BLaER1 treated with 17β-estradiol and CSF1 and Interleukin-3, amounts not matched to agents 10 nM and 100 nM (cell line): Measurements from ENCODE around the gene TAGLN.
"Not testable (repeated sequence)": the region's sequence is repeated elsewhere in the genome, so short reads cannot be mapped to it uniquely, and the experiment has no call there.

Experiments
- H3K27ac ChIP-seq, 11 experiments: shearing (Covaris generic); formaldehyde crosslinking; 2 replicates each; pipeline ENCODE4 v1.8.1; 2022
- H3K27me3 ChIP-seq, 11 experiments: shearing (Covaris generic); formaldehyde crosslinking; 2 replicates each; pipeline ENCODE4 v1.8.1; 2022
- H3K36me3 ChIP-seq, 11 experiments: shearing (Covaris generic); formaldehyde crosslinking; 2 replicates each; pipeline ENCODE4 v1.8.1; 2022
- H3K4me1 ChIP-seq, 10 experiments: shearing (Covaris generic); formaldehyde crosslinking; 2 replicates each; pipeline ENCODE4 v1.8.1; 2022
- H3K4me2 ChIP-seq, 11 experiments: shearing (Covaris generic); formaldehyde crosslinking; 2 replicates each; pipeline ENCODE4 v1.8.1; 2022
- H3K4me3 ChIP-seq, 10 experiments: shearing (Covaris generic); formaldehyde crosslinking; 2 replicates each; pipeline ENCODE4 v1.8.1; 2022
- H3K9ac ChIP-seq, 11 experiments: shearing (Covaris generic); formaldehyde crosslinking; 2 replicates each; pipeline ENCODE4 v1.8.1; 2022
- H3K9me3 ChIP-seq, 11 experiments: shearing (Covaris generic); formaldehyde crosslinking; replicated peaks in 1 of 11; 2 replicates each; pipeline ENCODE4 v1.8.1; 2022
- H4K20me1 ChIP-seq, 11 experiments: shearing (Covaris generic); formaldehyde crosslinking; 2 replicates each; pipeline ENCODE4 v1.8.1; 2022
- Cebpa-rat ChIP-seq, 11 experiments: shearing (Covaris generic); IDR thresholded peaks; 2 replicates each; pipeline ENCODE4 v1.8.1; 2022

TAGLN gene

DNA sequence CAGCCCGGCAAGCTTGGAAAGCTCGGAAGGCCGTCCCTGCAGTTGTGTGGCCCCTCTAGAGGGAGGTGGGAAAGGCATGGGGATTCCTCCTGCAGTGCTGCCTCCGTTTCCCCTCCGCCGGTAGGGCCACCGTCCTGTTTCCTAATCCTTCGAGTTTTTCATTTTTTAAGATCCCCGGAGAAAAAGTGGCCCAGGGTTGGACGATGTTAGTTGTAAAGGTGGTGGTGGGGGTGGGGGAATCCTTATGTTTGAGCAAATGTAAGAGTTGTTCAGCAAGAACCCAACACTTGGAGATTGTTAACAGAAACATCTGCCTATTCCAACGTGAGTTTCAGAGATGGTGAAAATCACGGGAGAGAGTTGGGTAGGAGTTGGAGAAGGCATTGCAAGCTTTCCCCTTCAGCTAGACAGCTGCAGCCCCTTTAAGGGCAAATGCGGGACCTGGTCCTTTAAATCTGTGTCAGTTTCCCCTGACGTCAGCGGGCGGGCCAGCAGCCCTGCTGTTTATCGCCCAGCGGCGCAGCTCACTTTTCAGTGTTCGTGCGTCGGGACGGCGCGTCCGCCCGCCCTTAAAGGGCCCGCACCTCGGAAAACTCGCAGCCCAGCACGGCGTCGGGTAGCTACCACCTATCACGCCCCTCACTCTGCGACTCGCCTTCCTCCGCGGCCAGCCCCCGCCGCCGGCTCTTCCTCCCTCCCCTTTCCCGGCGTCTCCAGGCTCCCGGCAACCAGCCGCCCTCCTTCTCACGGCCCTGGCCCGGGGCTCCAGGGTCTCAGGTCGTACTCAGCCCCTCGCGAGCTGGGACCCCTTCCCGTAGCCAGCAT is 20.7 kb upstream of the TAGLN start, which contains the start of gene SIDT2:
Gene SIDT2, plus strand, starts transcription at position 534 of the 825 bp plus-strand sequence. CDS start 521 bp downstream, outside the sequence.
- peaks cover 35 to 48% (median 42%) of the 10 kb centered on the region in 10 experiments for H3K4me1 ChIP-seq
- peak within 1 kb of the TSS; percentile 83 to 95 (median 87) for H3K9ac ChIP-seq
- H3K27ac ChIP-seq, result peak within 1 kb of the TSS; percentile 76 to 88 (median 87)
- no peak for TF ChIP-seq Cebpa-rat (IDR thresholded peaks at IDR 0.05)
- no peaks in the 10 kb centered on the region for H3K27me3 ChIP-seq
- H3K36me3 ChIP-seq, result peaks cover 8 to 29% (median 20%) of the 10 kb centered on the region in 11 experiments; a peak in 18 of 22 replicates
- peaks cover 0 to 4% (median 0%) of the 10 kb centered on the region in 11 experiments; a peak in 7 of 22 replicates for H4K20me1 ChIP-seq
- peak within 1 kb of the TSS; percentile 70 to 86 (median 76) for H3K4me3 ChIP-seq
- no peaks in the 10 kb centered on the region for H3K9me3 ChIP-seq
- H3K4me2 ChIP-seq, result peak within 1 kb of the TSS; percentile 94 to 99 (median 97)

GRCh38 chr11:117179048-117179999 is 19.8 kb upstream of the TAGLN start:
- TF ChIP-seq Cebpa-rat (IDR thresholded peaks at IDR 0.05), result no peak
- Histone ChIP-seq H3K36me3 (peaks cover 8 to 38% (median 28%) of the 10 kb centered on the region in 11 experiments; a peak in 18 of 22 replicates), H3K27ac (peak overlapping the region; percentile 76 to 88 (median 87)), H3K27me3 (no peaks in the 10 kb centered on the region), H3K4me3 (peak overlapping the region; percentile 70 to 86 (median 76)), H3K4me1 (peaks cover 30 to 48% (median 42%) of the 10 kb centered on the region in 10 experiments), H3K9me3 (no peaks in the 10 kb centered on the region), H4K20me1 (no peaks in the 10 kb centered on the region; a peak in 4 of 22 replicates), H3K4me2 (peak overlapping the region; percentile 94 to 99 (median 97)), H3K9ac (peak overlapping the region; percentile 83 to 95 (median 87))

DNA sequence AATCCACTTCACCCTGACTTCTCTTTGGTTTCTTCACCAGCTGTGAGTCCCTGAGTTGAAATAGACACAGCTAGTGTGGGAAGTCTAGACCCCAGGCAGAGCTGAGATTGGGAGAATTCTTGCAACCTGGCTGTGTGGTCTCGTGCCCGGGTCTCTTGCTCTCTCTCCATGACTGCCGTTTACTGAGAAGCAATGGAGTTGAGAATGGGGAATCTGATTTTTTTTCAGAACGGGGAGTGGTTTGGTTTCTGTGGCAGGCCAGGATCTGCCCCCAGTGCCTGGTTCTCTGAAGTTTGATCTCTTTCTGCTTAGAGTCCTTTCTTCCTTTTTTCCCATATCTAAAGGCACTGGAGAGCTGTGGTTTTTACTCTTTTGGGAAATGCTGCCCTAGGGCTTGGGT is 19.1 kb upstream of the TAGLN start:
- Histone ChIP-seq H3K4me2 (peak overlapping the region; percentile 94 to 99 (median 97)), H4K20me1 (no peaks in the 10 kb centered on the region; a peak in 3 of 22 replicates), H3K27ac (peak overlapping the region; percentile 76 to 88 (median 87)), H3K4me3 (peak overlapping the region; percentile 70 to 86 (median 76)), H3K9me3 (no peaks in the 10 kb centered on the region), H3K4me1 (peaks cover 35 to 54% (median 42%) of the 10 kb centered on the region in 10 experiments), H3K36me3 (peaks cover 8 to 42% (median 30%) of the 10 kb centered on the region in 11 experiments; a peak in 18 of 22 replicates), H3K9ac (peak overlapping the region; percentile 83 to 95 (median 87)), H3K27me3 (no peaks in the 10 kb centered on the region)
- TF ChIP-seq Cebpa-rat (IDR thresholded peaks at IDR 0.05), result no peak

DNA sequence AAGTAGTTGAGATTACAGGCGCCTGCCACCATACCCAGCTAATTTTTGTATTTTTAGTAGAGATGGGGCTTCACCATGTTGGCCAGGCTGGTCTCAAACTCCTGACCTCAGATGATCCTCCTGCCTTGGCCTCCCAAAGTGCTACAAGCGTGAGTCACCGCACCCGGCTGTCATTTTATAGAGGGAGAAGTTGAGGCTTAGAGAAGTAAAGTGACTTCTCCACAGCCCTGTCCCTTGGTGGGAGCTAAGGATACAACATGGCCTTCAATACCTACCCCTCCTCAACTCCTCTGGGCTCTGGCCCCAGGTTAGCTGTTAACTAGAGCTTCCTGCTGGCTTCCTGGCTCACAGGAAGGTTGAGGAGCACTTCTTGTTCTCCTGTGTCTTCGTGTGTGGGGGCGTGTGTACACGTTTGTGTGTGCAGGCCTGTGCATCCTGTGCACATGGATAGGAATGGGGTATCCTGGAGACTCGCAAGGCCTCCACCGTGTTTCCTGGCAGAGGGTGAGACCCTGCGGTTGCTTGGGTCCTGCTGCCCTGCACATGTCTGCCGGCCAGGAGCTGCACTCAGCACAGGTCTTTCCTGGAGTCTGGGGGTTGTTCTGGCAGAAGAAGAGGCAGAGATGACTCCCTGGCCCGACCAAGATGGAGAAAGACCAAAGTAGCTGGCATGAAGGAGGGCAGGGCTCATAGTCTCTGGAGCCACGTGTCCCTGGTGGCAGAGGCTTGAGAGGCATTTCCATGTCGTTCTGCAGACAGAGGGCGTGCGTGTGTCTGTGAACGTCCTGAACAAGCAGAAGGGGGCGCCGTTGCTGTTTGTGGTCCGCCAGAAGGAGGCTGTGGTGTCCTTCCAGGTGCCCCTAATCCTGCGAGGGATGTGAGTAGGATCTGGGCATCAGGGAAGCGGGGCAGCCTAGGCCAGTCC is 18.2 kb upstream of the TAGLN start:
- Histone ChIP-seq H4K20me1 (no peaks in the 10 kb centered on the region; a peak in 2 of 22 replicates), H3K4me1 (peaks cover 42 to 63% (median 50%) of the 10 kb centered on the region in 10 experiments), H3K9me3 (no peaks in the 10 kb centered on the region), H3K27ac (peak overlapping the region; percentile 76 to 88 (median 87); a peak in 21 of 22 replicates), H3K4me2 (peak overlapping the region; percentile 94 to 99 (median 97)), H3K36me3 (peaks cover 8 to 38% (median 30%) of the 10 kb centered on the region in 11 experiments; a peak in 18 of 22 replicates), H3K9ac (peak overlapping the region; percentile 83 to 95 (median 87); a peak in 21 of 22 replicates), H3K27me3 (no peaks in the 10 kb centered on the region), H3K4me3 (peak overlapping the region; percentile 70 to 86 (median 76); a peak in 17 of 20 replicates)
- TF ChIP-seq Cebpa-rat (IDR thresholded peaks at IDR 0.05), result no peak

- no peak overlapping the region for H3K4me3 ChIP-seq
- H4K20me1 ChIP-seq, result no peaks in the 10 kb centered on the region; a peak in 2 of 22 replicates
- H3K4me1 ChIP-seq, result peaks cover 50 to 72% (median 60%) of the 10 kb centered on the region in 10 experiments
- H3K27ac ChIP-seq, result peak overlapping the region in 8 of 11 experiments; percentile 76 to 87 (median 86); a peak in 15 of 22 replicates
- H3K27me3 ChIP-seq, result no peaks in the 10 kb centered on the region
- peaks cover 8 to 39% (median 30%) of the 10 kb centered on the region in 11 experiments; a peak in 18 of 22 replicates for H3K36me3 ChIP-seq
- H3K4me2 ChIP-seq, result peak overlapping the region; percentile 94 to 99 (median 97)
- no peaks in the 10 kb centered on the region for H3K9me3 ChIP-seq
- H3K9ac ChIP-seq, result peak overlapping the region in 3 of 11 experiments; percentile 8 to 87 (median 23); a peak in 3 of 22 replicates
- TF ChIP-seq Cebpa-rat (IDR thresholded peaks at IDR 0.05), result no peak
Observed at GRCh38 chr11:117181586-117182550, 17.3 kb upstream of the TAGLN start.

GRCh38 chr11:117182551-117182935 is 16.6 kb upstream of the TAGLN start:
- Histone ChIP-seq H3K4me3 (no peak overlapping the region), H3K9ac (peak overlapping the region in 1 of 11 experiments; percentile 23; a peak in 1 of 22 replicates), H3K27ac (peak overlapping the region in 5 of 11 experiments; percentile 20 to 87 (median 87); a peak in 7 of 22 replicates), H3K4me1 (peaks cover 57 to 78% (median 65%) of the 10 kb centered on the region in 10 experiments), H3K9me3 (no peaks in the 10 kb centered on the region), H4K20me1 (no peaks in the 10 kb centered on the region; a peak in 2 of 22 replicates), H3K36me3 (peaks cover 8 to 39% (median 30%) of the 10 kb centered on the region in 11 experiments; a peak in 18 of 22 replicates), H3K27me3 (no peaks in the 10 kb centered on the region), H3K4me2 (peak overlapping the region in 1 of 11 experiments; percentile 0; a peak in 2 of 22 replicates)
- no peak for TF ChIP-seq Cebpa-rat (IDR thresholded peaks at IDR 0.05)

- H3K9me3 ChIP-seq, H3K27me3 ChIP-seq, H3K27ac ChIP-seq: not testable (repeated sequence)
Observed at GRCh38 chr11:117183178-117183577, 16.0 kb upstream of the TAGLN start.

More at GRCh38 chr11:117183178-117183577, 16.0 kb upstream of the TAGLN start:
- not testable (repeated sequence) for H4K20me1 ChIP-seq, H3K4me2 ChIP-seq, H3K4me3 ChIP-seq, H3K9ac ChIP-seq
- Histone ChIP-seq H3K4me1 (peaks cover 59 to 78% (median 65%) of the 10 kb centered on the region in 10 experiments), H3K36me3 (peaks cover 8 to 39% (median 30%) of the 10 kb centered on the region in 11 experiments; a peak in 18 of 22 replicates)
